HG02571 (cell line): ENCODE data around the gene PARD3.

ENCODE experiments used
- ATAC-seq: cut with Tn5 transposase; IDR thresholded peaks from one replicate; pipeline ENCODE4 v1.9.1; 2021; ENCODE audit warnings: mild to moderate bottlenecking, moderate library complexity; ENCODE audit not compliant: unreplicated experiment

Gene PARD3

GRCh38 chr10:34181553-34182300 is 633.4 kb downstream of the PARD3 start:
- ATAC-seq: no peak

DNA sequence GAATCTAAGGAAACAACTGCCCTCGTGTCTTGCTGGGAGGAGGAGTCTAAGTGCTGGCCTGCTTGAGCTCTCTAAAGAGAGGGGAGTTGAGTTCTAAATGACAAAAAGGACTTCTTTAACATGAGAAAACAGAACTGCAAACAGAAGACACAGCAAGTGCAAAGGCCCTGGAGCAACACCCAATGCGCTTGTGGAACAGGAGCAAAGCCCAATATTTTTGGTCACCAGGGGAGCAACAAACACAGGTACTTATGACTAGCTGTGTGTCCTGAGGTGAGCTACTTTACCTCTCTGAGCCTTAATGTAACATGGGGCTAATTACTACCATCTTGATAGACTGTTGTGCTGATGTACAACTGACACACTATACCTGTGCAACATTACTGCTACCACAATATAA is 634.3 kb downstream of the PARD3 start:
- ATAC-seq: no peak

- ATAC-seq: no peak
These were observed 635.8 kb downstream of the PARD3 start for GRCh38 chr10:34179280-34179679.

GRCh38 chr10:34178756-34179155 is 636.3 kb downstream of the PARD3 start:
- no peak for ATAC-seq

DNA sequence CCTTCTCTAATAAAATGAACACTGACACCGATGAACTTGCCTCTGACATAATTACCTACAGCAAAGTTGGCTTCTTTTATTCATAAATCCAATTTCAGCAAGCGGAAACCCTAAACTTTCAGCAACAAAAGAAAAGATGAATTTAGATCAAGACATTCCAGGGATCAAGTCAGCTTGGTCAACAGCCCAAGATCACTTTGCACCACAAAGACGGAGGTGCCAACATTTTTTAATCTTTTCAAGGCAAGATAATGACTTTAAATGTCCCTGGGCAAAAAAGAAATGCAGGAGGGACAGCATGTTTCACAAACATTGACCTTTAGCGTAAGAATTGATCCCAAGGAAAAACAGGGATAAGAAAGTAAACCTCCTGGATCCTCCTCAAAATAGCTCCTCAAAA is 636.9 kb downstream of the PARD3 start:
- ATAC-seq: no peak

DNA sequence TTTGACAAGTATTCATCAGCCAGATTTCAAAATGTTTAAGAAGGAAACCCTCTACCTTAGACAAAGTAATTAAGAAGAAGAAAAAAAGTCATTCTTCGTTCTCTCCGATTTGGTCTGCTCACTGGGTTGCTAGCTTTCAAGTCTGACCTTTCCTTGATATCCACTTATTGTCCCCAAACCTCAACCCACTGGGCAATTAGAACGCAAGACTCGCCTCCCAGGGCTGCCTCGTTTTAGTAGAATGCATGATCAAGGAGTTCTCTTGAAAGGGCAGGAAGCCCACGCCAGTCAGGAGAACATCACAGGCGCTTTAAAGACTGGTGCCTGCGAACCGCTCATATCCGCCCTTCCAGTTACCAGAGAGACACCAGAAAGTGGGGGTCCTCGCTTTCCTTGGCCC is 637.7 kb downstream of the PARD3 start:
- ATAC-seq: no peak

DNA sequence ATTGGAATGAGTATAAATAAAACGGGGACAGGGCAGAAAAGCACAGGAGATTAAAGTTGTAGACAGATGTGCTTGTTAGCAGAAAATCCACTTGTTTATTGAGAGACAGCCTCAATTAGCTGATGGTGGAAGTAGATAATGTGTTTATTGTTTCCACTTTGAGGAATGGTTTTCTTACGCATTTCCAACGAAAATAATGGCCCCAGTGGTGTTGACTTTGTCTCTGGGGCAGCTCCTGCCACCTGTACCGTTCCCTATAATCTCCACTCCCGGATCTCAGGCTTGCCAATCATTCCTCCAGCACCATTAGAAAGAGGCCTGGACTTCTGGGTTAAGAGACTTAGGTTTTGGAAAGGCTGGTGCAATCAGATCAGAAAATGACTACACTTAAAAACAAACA is 638.7 kb downstream of the PARD3 start:
- no peak for ATAC-seq

- no peak for ATAC-seq
These were observed 640.0 kb downstream of the PARD3 start for GRCh38 chr10:34175121-34175520.

GRCh38 chr10:34172936-34173533 is 642.1 kb downstream of the PARD3 start:
- ATAC-seq: no peak

DNA sequence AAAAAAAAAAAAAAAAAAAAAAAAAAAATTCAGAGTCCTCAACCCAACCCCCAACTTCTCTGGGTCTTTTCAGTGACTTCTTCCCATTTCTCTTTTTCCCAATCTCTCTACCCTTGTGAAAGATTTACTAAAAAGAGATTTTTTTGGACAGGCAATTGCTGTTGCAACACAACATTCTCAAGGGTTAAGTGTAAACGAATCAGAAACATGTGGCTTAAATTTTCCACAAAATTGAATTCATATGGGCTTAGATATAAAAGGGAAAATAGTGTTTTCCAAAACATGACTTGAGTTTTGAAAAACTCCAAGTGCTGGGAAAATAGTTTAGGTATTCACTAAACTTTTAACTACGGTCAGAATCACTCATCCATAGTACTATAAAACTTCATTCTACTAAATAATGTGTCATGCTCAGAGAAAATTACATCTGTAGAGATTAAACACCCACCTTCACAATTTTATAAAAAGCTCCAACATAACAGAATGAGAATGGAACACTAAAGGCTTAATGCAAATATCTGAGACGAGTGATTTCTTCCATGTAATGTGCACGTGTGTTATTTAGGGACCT is 643.1 kb downstream of the PARD3 start:
- no peak for ATAC-seq

DNA sequence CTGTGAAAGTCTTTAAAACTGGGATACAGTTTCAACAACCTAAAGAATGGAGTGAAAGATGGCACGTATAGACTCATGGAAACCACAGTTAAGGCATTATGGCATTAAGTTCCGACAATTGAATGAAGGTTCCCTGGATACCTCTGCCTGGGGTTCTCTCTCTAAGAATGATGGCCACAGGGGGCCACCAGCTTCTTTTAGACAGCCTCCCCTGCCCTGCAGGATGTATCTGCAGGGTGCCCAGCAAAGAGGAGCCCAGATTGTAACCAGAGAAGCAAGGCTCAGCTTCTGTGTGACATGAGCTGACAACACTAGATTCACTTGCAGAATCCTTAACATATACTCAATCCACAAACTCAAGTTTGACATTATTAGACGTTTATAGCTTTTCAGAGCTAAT is 645.4 kb downstream of the PARD3 start:
- ATAC-seq: no peak

DNA sequence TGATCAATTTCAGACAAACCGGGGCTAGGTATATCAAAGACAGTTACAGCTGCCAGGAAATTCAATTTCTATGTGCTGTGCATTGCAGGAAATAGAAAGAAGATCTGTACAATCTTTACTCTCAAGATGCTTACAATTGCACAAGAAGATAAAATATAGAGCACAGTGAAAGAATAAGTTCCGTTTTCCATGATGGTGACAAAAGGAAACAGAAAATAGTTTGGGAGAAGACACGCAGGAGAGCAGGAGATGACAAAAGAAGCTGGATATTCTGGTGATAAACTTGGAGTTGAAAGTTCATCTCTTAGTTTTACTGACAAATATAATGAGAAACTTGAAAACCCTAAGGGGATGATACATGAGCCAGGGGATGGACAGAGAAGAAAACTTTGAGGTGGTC is 646.0 kb downstream of the PARD3 start:
- ATAC-seq: no peak

DNA sequence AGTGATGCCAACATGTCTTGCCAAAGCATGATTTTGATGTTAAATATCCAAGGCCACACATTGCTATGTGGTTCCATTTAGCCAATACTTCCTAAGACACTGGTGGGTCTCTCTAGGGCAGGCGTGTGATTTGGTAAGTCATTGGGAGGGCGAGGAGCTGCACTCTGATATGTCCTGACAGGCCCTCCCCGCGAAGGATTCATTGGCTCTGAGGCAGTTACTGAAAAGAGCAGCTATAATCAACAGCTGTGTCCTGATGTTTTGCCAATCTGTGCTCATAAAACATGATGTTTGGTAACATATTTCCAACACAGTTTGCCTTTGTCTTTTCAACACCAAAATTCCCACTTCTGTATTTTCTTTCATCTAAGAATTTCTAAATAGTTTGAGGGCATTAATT is 646.7 kb downstream of the PARD3 start:
- no peak for ATAC-seq

- no peak for ATAC-seq
These were observed 648.3 kb downstream of the PARD3 start for GRCh38 chr10:34166823-34167222.

- ATAC-seq: no peak
These were observed 648.7 kb downstream of the PARD3 start for GRCh38 chr10:34166354-34166753.

DNA sequence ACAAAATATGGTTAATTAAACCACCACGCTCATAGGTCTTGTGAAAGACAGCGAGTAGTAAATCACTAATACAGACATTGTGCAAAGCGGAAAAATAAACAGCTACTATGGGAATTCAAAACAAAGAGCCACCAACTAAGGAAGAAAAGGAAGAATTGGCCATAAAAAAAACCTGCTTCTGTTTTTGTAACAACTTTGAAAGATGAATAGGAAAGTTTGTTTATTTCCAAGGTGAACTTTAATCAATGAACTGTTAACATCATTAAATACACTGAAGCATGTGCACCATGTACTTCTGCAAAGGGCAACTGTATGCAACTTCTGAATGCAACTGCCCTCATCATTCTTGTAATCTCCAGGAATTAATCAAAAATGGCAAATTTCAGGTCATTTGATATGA is 651.1 kb downstream of the PARD3 start:
- ATAC-seq: no peak

DNA sequence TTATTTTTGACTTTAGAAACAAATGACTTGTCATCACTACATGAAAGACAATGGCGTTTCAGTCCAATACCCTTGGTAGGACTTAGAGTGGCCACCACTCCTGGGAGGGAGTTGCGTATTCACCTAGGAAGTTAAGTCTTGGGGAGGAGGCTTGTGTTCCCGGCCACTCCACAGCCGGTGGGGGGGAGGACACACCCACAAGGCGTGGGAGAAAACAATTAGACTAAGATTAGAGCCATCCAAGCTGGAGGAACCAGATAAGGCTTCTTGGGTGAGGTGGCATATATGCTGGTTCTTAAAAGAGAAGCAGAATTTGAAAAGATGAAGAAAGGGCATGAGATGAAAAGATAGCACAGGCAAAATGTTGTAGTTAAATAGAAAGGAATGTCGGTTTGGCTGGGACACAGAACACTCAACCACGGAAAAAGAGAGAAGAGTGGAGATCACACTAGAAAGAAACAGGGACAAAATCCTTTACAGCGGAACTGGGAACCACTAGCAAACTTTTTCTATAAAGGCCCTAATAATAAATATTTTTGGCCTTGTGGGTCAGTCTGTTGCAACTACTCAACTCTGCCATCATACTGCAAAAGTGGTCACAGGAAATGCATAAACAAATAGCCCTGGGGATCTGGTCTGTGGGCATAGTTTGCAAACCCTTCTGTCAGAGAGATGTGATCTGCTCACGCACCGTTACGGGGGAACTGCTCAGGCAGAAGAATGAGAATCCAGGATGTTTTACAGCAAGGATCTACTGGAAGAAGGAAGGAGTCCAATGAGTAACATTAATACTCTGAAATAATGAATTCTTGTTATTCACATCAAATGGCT is 651.8 kb downstream of the PARD3 start:
- ATAC-seq: no peak

GRCh38 chr10:34161777-34162370 is 653.2 kb downstream of the PARD3 start:
- ATAC-seq: no peak

- no peak for ATAC-seq
These were observed 654.5 kb downstream of the PARD3 start for GRCh38 chr10:34160595-34160994.

GRCh38 chr10:34157501-34157900 is 657.6 kb downstream of the PARD3 start:
- ATAC-seq: no peak

GRCh38 chr10:34156781-34157425 is 658.2 kb downstream of the PARD3 start:
- no peak for ATAC-seq
